NCI-H510A treated with DMSO at 0.1 percent for 48 hours (cell line): ENCODE measurements around the gene TMEM185B.
A peak's percentile ranks its signal among the peaks of the same experiment; 100 is the strongest.
"Not testable (repeated sequence)": the region's sequence is repeated elsewhere in the genome, so short reads cannot be mapped to it uniquely, and the experiment has no call there.

Experiments
- DNase-seq: peaks from one replicate; lab custom pipeline; 2025; lab: John Stamatoyannopoulos, UW

The TMEM185B gene

DNA sequence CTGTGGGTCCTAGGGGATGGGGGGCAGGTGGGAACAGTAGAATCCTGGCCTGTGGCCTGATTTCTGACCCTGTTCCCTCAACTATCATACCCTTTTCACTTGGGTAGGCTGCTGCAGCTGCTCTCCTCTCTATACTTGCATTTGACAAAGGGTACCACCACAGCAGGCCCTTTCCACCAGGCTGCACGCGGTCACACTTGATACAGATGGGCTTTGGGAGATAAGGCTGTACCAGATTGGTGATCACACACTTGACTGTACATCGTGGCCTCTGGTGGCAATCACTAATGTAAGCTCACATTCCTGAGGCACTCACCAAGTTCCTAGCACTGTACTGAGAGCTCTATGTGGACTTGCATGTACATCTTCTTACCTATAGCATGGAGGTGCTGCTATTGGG lies 27.9 kb upstream of the TMEM185B start:
- DNase-seq = no peak

DNA sequence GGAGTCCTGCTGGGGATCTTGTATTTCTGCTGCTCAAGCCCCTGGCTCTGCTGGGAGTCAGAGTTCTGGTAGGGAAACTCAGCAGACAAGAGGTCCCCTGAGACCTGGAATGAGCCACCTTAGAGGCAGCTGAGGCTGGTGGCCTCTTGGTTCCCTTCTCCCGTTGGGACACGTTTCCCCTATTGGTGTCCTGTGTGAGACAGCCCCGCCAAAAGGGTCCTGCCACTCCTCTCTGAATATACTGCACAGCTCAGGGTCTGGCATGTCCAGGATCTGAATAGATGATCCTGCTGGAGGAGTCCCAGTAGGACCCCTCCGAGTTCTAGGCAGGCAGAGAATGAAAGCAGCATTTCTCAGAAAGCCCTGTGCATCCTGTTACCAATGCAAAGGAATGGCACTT lies 27.4 kb upstream of the TMEM185B start:
- DNase-seq = no peak

DNA sequence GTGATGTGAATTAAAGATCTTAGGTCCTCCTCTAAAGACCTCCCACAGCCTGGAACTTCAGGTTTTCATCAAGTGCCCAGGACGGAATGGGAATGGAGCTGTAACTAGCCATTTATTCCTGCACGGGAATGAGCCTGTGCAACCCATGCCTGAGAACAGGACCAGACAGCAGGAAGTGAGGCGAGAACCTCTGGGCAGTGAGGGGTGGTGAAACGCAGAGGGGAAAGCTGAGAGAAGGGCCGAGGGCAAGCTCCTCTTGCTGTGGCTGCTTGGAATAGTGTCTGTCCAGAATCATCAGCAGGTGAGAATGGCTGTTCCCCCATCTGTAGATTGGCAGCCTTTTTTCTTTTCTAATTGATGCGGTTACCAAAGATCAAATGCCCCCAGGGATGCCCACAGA lies 24.7 kb upstream of the TMEM185B start:
- no peak for DNase-seq

DNA sequence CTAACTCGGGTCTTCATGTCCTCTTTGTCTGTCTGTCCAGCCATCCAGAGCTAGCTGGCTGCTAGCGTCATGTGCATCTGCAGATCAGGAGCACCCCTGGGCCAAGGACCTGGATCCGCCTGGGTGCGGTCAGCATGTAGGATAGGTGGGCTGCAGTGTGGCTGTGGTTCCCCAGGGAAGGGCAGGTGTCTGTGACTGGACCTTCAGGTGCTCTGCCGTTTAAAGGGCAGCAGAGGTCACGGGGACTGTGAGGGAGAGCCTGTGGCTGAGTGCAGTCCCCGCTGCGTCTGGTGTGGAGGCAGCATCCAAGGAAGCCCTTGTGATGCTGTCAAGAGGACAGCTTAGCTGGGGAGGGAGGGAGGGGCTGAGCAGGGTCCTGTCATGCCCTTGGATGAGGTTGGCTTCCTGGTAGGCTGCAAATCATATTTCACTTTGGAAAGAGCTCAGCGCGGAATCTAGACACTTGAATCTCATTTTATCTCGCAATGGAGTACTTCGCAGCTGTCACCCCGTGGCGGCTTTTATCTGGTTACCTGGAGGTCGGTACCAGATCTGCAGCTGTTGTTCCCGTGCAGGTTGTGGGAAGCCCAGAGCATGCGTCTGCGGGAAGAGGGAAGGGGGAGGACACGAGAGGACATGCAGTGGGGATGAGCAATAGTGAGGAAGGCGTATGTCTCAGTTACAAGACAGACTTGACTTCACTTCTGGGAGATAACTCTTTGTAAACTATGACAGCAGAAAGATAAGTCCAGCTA lies 23.5 kb upstream of the TMEM185B start:
- DNase-seq = peak; percentile 92

DNA sequence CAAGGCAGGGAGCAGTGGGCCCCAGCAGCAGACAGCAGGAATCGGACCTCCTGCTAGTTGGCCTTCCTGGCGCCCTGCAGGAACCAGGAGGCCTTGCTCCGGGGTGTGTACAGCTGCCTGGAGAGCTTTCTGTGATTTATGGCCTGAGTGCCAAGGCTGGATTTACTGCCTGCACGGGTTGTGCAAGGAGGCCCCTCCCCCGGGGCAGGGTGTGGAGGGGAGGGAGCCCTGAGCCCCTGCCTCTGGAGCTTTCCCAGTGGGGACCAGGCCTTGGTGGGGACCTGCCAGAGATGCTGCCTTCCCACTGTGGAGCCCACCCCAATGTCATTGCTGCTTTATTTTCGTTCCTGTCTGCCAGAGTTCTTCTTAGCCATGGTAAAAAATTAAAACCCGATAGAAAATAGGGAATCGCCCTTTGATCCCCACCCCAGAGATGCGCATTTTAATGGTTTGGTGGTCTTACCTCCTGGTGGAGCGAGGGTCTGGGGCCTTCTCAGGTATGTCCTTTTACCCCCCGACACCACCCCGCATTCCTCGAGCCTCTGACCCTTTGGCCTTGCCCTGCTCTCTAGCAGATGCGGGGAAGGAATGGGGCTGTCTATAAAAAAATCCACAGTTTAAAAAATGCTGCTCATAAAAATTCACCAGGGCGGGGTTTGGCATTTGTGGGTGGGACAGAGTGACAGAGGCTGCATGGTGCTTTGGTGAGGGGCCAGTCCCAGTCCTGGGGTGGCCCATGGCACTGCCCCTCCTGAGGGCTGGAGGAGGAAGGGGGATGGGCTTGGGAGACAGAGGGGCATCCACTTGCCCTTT lies 22.5 kb upstream of the TMEM185B start:
- peak; percentile 85 for DNase-seq

DNA sequence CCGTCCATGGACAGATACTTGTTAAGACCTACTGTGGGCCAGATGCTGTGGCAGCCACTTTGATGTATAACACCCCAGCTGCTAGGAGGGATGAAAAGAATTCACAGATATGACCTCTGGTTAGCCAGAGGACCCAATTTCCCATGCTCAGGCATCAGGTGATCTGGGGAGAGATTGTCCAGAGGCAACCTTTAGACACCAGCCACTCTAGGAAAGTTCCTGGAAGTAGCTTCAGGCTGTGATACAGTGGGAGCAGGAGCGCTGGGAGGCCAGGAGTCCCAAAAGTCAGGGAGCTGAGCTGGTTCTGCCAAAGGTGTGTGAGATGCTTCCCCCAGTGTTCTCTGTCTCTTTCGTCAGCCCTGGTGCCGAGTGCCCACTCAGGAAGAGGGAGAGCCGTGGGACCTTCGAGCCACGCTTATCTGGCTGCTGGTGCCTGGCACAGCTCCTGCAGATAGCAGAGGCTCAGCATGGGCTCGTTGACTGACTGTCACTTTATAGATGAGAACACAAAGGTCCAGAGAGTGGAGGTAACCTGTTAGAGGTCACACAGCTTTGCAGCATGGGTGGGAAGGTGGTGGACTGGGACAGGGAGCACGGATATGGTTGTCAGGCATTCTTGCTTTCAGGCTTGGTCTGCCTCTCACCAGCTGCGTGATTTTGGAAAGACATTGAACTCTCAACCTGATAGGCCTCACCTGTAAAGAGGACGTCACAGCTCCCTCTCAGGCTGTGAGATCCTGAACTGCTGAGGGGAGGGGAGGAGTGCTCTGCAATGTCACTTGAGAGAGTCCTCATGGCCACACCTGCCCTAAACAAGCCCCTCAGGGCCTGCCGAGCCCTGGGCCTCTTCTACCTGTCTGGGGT lies 21.7 kb upstream of the TMEM185B start:
- DNase-seq = no peak

DNA sequence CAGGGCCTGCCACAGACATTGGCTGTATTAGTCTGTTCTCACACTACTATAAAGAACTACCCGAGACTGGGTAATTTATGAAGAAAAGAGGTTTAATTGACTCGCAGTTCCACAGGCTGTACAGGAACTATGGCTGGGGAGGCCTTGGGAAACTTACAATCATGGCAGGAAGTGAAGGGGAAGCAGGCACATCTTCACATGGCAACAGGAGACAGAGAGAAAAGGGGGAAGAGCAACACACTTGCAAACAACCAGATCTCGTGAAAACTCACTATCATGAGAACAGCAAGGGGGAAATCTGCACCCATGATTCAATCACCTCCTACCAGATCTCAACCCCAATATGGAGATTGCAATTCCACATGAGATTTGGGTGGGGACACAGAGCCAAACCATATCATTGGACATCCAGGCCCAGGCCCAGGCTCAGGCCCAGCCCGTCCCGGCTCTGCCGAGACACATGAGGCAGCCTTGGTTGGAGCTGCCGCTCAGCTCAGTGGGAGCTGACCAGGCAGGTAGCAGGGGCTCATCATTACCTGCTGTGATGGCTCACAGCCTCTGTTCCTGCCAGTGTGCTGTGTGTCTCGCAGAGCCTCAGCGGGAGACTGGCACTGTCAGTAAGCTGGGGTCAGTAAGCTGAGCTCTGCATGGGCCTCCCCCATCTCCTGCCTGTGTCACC lies 20.8 kb upstream of the TMEM185B start:
- DNase-seq = no peak

DNA sequence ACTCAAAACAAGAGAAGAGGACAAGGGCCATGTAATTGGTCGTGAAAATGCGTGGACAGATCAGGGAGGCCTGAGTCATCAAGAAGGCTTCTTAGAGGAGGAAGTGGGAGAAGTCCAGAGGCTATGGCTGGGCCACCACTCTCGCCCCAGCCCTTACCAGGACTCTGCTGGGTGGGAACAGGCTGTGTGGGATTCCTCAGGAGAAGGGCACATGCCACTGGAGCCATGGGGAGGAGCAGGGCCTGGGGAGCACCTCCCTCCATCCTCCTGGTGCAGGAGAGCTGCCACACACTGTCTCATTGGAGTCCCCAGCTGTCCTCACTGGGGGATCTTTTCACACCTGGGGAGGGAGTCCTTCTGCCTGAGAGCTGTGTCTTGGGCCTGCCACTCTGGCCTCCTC lies 20.0 kb upstream of the TMEM185B start:
- no peak for DNase-seq

DNA sequence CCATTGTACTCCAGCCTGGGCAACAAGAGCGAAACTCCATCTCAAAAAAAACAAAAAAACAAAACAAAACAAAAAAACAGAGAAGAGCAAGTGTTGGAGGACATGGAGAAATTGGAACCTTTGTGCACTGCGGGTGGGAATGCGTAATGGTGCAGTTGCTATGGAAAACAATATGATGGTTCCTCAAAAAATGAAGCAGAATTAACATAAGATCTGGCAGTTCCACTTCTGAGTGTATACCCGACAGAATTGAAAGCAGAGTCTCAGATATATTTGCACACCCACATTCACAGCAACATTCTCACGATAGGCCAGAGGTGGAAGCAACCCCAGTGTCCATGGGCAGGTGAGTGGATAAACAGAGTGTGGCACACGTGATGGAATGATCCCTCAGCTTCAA lies 18.5 kb upstream of the TMEM185B start:
- DNase-seq = no peak

DNA sequence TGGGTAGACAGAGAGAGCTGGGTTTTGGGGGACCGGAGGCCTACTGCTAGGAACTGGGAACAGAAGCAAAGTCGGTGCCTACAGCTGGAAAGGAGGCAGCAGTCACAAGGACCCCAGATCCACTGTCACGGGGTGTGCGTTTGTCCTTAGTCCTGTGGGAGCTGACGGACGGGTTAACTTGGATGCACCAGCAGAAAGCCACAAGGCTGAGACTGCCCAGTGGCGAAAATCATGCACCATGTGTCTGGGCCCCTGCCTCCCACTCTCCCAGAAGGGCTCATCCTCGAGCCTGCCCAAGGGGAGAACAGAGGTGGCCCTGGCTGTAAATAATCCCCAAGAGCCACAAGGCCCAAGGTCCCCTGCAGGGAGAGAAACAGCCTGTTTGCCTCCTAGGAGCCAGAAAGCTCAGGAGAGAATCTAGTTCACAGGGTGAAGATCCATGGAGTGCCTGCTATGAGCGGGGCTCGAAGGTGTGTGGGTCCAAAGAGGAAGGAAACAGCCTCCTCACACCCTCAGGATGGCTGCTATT lies 17.8 kb upstream of the TMEM185B start:
- no peak for DNase-seq

DNA sequence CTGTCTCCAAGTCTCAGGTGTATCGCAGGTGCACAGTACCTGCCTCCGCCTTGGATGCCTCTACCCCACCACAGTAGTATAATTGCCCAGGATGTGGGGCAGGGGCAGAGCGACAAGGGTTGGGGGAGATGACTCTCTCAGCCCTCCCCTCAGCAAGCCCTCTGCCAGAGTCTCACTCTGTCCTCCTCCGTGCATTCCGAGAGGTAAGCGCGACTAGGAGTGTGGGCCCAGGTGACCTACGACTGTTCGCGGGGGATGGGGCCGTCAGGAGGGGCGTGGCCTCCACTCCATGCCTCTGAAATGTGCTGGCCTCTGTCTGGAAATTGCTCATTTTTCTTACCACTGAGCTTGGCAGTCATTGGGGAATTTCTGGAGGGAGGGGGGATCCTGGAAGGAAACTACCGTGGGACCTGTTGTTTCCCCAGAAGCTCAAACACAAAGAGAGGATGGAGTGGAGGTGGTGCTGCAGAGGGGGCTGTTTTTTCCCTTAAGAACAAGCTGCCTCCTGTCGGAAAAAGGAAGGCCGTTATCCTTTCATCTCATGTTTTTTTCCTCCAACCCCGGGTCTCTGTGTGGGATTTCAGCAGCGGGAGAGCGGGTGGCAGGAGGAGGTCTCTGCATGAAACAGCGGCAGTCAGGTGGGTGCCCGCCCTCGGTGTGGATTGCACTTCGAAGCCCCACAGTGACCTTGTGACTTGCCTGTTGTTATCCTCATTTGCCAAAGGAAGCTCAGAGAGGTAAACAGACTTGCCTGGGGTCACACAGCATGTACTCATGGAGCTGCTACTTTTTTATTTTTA lies 16.5 kb upstream of the TMEM185B start:
- no peak for DNase-seq

DNA sequence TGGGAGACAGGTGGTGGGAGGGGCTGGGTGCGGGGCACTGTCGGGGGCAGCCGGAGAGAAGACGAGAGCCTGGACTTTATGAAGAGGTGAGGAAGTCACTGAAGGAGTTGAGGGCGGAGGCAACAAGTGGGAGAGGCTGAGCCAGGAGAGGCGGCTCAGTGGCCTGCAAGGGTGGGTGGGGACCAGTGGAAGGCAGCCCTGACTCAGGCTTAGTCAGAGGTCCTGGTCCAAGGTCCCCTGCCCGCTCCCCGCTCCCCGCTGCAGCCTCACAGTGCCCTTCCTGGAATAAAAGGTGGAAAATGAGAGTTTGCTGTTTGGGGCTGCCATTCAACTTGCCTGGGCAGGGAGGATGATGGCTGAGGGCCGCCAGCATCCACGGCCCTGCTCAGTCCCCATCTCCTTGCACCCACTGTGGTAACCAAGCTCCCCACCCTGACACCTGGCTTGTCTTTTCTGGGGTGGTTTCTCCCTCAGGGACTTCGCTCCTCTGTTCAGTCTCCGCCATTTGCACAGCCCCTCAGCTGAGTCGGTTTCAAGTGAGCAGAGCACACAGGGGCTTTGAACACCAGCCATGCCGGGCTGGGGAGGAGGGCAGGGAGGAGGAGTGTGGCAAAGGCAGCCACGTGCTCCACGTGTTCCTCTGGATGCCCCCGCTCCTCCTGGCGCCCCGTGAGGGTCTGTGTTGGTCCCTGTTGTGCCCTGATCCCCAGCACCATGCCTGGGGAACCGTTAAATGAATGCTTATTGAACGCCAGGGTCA lies 15.7 kb upstream of the TMEM185B start:
- DNase-seq = no peak

DNA sequence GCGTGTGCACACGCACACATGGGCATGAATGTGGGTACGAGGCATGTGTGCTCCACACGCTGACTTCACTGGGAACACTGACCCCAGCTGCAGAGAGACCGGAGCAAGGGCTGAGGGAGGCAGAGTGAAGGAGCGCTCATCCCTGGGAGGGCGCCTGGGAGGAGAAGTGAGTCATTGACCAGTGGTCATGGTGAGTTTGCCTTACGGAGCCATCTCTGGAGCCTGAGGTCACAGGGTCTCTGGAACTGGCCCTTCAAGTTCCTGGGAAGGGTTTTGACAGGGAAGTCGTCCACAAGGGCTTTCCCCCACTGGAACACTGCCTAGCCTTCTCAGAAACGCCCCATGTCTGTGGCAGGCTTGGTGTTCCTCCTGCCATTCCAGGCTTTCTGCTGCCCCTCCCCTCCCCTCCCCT lies 14.3 kb upstream of the TMEM185B start:
- DNase-seq = no peak

DNA sequence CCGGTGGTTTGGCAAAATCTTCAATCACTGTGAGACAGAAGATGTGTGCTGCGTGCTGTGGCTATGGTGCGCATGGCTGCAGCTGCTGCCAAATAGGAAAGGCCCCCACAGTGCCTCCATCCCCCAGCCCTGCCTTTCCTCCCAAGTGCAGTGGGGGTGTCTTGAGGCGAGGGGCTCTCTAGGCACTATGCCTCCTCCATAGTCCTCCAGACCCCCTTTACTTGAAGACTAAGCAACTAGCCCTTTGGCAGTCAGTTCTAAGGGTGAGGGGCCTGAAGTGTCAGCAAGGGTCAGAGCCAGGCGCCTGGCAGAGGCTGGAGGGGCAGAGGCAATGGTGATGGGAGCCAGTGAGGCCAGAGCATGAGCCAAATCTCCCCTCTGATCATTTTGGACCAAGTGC lies 13.6 kb upstream of the TMEM185B start:
- no peak for DNase-seq

DNA sequence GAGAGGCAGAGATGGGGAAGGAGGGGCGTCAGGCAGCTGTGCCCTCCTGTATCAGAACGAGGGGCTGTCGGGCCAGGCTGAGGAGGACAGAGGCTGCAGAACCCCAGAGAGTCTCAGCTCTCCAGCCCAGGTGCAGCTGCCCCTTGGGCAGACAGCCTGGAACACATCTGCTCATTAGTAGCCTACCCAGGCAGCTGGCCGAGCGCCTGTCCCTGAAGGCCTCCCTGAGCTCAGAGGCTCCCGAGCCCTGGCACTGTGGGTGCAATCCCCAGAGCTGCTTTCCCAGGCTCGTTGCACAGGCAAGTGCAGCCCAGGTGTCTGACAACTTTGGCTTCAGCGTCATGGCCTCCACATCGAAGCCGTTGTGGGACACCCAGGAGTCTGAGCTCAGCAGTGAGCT lies 13.1 kb upstream of the TMEM185B start:
- DNase-seq = no peak

DNA sequence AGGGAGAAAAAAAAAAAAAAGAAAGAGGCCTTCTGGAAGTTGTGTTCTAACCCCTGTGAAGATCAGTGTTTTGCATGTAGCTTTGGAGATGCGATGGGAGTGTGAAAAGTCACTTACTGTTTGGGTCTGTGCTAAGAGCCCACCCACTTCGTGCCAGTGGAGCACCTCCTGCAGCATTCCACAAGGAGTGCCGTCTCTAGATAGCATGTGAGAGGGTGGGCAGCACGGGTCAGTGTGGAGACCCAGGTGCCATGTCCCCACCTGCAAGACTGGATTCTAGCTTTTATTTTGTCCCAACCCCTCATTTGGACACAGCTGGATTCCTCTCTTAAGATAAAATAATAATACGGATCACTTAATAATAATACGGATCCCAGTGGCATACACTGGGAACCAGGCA lies 12.5 kb upstream of the TMEM185B start:
- no peak for DNase-seq

DNA sequence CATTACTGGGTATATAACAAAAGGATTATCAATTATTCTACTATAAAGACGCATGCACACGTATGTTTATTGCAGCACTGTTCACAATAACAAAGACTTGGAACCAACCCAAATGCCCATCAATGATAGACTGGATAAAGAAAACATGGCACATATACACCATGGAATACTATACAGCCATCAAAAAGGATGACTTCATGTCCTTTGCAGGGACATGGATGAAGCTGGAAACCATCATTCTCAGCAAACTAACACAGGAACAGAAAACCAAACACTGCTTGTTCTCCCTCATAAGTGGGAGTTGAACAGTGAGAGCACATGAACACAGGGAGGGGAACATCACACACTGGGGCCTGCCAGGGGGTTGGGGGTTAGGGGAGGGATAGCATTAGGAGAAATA lies 12.0 kb upstream of the TMEM185B start:
- DNase-seq = not testable (repeated sequence)

DNA sequence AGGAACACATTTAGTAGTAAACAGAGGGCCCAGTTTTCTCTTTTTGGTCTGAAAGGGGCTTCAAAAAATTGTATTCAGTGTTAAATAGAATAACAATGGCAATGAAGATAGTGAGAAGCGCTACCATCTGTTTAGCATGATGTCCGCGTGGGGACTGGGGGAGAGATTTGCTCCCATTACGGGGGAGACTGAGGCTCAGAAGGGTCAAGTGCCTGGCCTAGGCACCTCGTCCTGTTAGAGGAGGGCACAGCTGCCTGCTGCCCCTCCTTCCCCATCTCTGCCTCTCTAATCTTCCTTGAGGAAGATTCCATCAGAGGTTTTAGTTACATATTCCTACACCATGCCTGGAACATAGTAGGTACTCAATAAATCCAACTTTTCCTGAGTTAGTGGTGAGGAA lies 10.1 kb upstream of the TMEM185B start:
- DNase-seq = no peak

DNA sequence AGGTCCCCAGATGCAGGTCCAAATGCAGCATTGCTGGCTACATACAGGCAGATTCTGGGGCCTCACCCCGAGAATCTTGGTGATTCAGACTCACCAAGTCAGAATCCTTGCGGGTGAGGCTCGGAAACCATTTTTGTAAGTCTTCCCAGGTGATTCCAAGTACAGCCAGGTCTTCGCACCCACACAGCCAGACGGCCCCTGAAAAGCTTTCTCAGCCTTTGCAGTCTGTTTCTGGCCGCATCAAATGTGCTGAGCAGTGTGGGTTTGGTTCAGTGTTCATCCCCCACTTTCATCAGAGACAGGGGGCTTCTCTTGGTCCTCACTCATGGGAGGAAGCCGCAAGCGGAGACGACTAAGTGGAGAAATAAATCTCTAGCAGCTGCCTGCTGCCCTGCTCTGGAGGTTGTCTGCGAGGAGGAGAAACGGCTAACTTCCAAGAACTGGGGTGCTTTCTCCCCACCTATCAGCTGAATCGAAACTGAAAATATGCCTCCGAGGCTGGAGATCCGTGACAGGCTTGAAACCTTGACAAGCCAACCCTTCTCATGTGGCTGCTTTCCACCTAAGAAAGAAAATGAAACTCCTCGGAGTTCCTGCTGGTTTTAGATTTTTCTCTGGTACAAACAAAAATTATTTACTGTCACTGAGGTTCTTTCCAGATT lies 8.9 kb upstream of the TMEM185B start:
- DNase-seq = no peak

DNA sequence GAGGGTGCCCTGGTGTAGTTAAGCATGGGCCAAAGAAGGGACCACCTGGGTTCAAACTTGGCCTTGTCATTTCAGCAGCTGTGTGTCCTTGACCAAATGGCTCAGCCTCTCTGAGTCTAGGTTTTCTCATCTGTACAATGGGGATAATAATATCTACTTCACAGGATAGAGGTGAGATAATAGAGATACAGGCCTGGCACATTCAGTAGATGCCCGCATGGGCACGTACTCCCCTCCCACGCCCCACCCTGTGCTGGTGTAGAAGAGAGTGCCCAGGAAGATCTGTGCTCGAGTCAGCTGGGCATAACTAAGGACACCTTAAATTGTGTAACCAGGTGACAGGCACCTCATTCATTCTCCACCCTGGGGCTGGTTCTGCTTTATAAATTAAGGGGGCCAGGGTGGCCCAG lies 8.4 kb upstream of the TMEM185B start:
- DNase-seq = no peak
